GM10248 (cell line): ENCODE results near the gene CCDC91.

Source experiments
- CTCF ChIA-PET: fragments of 300-600 bp; sonication (Branson Sonifier 250); formaldehyde crosslinking; extraction: SDS; loops from one replicate; lab custom pipeline; 2021; ENCODE audit warnings: antibody characterized with exemption; lab: Yijun Ruan, JAX
- POLR2A ChIA-PET: fragments of 350-650 bp; sonication (Branson Sonifier 250); formaldehyde crosslinking; extraction: SDS; loops from one replicate; lab custom pipeline; 2020; ENCODE audit warnings: antibody characterized with exemption; lab: Yijun Ruan, JAX
- DNase-seq: peaks from one replicate; pipeline ENCODE4 v3.0.0; 2012; ENCODE audit errors: extremely low spot score
- TF ChIP-seq, protein P1 (sequence below): IDR thresholded peaks from 2 replicates; pipeline ENCODE4 v1.5.1; 2012; ENCODE audit warnings: mild to moderate bottlenecking, low read depth; ENCODE audit errors: extremely low read depth, missing control alignments, control extremely low read depth

CCDC91 gene

DNA sequence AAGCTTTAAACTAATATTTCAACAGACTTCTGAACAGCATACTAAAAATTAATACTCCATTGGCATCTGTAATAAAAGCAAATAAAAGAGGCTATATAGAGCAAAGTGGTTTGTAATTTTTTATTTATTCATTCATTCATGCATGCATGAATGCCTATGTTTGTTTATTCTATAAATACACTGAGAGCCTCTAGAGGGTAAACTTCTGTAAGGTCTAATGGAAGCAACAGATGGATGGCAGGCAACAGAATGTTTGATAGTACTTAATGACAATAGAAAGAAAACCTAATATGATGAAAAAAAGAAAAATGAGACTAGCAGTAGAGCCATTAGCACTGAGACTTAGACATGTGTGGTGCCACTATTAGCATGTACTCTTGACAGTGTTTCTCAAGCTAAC lies 253.1 kb downstream of the CCDC91 start:
- no peak for DNase-seq
- TF ChIP-seq, protein P1, sequence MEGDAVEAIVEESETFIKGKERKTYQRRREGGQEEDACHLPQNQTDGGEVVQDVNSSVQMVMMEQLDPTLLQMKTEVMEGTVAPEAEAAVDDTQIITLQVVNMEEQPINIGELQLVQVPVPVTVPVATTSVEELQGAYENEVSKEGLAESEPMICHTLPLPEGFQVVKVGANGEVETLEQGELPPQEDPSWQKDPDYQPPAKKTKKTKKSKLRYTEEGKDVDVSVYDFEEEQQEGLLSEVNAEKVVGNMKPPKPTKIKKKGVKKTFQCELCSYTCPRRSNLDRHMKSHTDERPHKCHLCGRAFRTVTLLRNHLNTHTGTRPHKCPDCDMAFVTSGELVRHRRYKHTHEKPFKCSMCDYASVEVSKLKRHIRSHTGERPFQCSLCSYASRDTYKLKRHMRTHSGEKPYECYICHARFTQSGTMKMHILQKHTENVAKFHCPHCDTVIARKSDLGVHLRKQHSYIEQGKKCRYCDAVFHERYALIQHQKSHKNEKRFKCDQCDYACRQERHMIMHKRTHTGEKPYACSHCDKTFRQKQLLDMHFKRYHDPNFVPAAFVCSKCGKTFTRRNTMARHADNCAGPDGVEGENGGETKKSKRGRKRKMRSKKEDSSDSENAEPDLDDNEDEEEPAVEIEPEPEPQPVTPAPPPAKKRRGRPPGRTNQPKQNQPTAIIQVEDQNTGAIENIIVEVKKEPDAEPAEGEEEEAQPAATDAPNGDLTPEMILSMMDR: no peak
- POLR2A ChIA-PET: no interaction called here
- CTCF ChIA-PET: no interaction called here

DNA sequence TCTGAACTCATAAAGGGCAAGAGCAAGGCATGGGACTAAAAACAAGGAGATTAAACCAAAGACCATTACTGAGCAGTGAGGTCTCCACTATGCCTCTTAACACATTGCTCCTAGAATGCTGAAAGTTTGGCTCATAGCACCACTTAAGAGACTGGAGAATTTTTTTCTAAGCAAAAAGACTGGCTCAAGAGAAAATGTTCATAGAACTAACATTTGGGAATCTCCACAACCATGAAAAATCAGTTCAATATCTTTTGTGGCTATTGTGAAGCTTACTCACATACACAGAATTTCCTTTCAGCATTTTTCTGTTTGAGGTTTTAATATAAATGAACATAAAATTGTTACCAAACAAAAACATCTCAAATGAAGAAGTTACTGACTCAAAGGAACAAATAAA lies 255.8 kb downstream of the CCDC91 start:
- ChIA-PET POLR2A (no interaction called here), CTCF (no interaction called here)
- DNase-seq: no peak
- TF ChIP-seq, protein P1: no peak

DNA sequence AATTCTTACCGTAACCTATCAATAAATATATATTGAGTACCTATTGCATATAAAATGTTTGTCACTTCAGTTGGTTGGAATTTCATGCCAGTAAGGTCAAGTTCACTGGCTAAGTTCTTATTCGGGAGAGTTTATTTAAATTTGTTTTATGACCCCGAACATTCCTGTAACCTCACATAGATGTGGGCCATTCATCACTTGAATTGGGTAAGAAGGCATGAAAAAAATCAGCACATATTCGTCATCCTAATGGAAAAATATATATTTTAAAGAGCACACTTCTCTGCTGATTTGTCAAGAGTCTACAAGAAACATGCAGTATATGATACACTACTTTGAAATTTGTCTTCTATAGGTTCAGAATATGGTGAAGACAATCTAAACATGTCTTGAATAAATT lies 263.4 kb downstream of the CCDC91 start:
- DNase-seq: no peak
- POLR2A ChIA-PET: no interaction called here
- TF ChIP-seq, protein P1: no peak
- CTCF ChIA-PET: no interaction called here

DNA sequence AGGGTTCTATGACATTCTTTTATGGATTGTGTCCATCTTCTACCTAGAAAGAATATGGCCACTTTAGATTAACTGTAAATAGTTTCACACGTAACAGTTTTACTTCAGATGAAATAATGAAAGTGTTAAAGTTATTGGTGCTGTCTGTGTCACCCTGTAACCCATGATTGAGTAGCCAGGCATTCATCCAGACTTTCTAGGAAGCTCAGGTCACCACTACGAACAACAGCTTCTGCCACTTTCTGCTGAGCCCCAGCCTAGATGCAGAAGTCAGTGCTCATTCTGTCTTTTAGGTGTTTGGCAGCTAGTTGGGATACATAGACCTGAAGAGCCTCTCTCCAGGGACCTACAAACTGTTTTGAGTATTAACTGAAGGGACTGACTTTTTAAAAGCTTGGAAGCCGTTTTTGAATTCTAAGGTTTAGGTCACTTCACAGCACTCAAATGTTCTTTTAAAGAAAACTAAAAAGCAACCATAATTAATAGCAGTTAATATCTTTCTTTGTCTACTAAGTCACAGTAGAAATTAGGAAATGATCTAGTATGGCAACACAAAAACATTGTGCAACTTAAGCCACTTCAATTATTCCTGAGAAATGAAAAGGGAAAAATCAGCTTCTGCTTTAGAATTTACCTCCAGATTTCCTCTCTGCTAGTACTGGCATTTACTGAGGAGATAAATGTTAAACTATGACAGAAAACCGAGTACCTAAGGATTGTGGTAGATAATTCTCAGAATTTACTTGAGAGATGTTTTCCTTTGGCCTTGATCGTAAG lies 266.9 kb downstream of the CCDC91 start:
- CTCF ChIA-PET: no interaction called here
- POLR2A ChIA-PET: no interaction called here
- TF ChIP-seq, protein P1: no peak
- no peak for DNase-seq

DNA sequence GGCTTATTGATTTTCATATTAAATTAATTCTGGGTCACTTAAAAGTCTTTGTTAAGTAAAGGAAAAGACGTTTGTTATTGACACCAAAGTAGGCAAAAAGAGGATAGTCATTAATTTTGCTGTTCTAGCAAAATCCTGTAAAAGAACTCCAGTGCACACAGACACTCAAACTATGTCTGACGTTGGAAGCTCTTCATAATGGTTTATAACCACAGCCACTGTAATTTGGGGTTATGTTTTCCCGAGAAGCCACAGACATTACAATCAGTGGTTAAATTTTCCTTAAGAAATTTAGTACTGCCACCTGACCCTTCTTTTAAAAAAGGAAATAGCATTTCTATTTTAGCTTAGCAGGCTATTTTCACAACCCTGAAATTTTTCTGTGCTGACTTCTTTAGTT lies 267.5 kb downstream of the CCDC91 start:
- ChIA-PET CTCF (no interaction called here), POLR2A (no interaction called here)
- TF ChIP-seq, protein P1: no peak
- DNase-seq: no peak

DNA sequence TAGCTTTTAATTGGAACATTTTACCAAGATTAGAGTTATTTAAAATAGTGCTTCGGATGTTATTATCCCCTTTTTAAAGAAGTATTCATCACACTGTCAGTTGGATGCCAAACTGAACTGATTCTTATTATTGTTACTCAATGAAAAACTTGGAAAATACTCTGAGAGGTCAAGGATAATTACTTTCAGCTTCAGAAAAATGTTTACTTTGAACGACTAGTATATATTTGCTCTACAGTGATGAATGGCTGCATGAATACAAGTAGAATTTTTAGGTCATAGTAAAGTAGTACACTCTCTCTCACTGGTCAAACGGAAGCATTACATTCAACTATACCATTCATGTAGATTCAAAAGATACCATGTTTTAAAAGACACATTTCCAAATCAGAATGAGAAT lies 269.2 kb downstream of the CCDC91 start:
- ChIA-PET POLR2A (no interaction called here), CTCF (interaction anchor here (0.8 to 2.0 kb wide), 4 partner anchors 10 to 34 kb away, joined by 3 to 7 read pairs (median 4); no protein-coding TSS in a partner anchor)
- no peak for DNase-seq
- TF ChIP-seq, protein P1: no peak
